Occipital lobe (tissue), 2 donors: Measurements from ENCODE around the gene EVX2. TPM values are rescaled to one million over a fixed set of nuclear protein-coding genes. Genes with fewer than 3 reads are reported as not detected.

Experiments
- DNase-seq: peaks from one replicate; lab custom pipeline; 2025; lab: John Stamatoyannopoulos, UW
- total RNA-seq: library from RNA; depleted of rRNA; stranded (reverse); fragments of >200 nt; gene quantifications from one replicate; pipeline ENCODE4 v1.2.3, GENCODE V29; 2014

EVX2 gene
- total RNA-seq, 1 donor from 2014 or later, result not detected

GRCh38 chr2:176096243-176096985, 12.7 kb upstream of the EVX2 start:
- no peak for DNase-seq

- no peak for DNase-seq
These were observed 11.7 kb upstream of the EVX2 start for GRCh38 chr2:176095421-176095820.

- no peak for DNase-seq
These were observed 10.6 kb upstream of the EVX2 start for GRCh38 chr2:176094349-176094748.

GRCh38 chr2:176093898-176094249, 10.1 kb upstream of the EVX2 start:
- no peak for DNase-seq

DNA sequence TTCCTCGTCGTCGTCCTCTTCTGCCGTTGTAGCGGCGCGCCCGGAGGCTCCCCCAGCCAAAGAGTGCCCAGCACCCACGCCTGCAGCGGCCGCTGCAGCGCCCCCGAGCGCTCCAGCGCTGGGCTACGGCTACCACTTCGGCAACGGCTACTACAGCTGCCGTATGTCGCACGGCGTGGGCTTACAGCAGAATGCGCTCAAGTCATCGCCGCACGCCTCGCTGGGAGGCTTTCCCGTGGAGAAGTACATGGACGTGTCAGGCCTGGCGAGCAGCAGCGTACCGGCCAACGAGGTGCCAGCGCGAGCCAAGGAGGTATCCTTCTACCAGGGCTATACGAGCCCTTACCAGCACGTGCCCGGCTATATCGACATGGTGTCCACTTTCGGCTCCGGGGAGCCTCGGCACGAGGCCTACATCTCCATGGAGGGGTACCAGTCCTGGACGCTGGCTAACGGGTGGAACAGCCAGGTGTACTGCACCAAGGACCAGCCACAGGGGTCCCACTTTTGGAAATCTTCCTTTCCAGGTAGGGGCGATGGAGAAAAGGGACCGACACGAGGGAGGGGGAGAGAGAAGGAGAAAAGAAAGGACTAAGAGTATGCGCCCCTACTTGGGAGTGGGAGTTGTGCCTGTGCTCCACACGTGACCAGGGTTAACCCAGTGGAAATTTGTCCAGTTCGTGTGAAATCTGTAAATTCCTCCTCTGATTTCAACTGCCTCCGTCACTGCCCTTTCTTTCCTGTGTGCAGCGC, 9.6 kb upstream of the EVX2 start:
- no peak for DNase-seq

DNA sequence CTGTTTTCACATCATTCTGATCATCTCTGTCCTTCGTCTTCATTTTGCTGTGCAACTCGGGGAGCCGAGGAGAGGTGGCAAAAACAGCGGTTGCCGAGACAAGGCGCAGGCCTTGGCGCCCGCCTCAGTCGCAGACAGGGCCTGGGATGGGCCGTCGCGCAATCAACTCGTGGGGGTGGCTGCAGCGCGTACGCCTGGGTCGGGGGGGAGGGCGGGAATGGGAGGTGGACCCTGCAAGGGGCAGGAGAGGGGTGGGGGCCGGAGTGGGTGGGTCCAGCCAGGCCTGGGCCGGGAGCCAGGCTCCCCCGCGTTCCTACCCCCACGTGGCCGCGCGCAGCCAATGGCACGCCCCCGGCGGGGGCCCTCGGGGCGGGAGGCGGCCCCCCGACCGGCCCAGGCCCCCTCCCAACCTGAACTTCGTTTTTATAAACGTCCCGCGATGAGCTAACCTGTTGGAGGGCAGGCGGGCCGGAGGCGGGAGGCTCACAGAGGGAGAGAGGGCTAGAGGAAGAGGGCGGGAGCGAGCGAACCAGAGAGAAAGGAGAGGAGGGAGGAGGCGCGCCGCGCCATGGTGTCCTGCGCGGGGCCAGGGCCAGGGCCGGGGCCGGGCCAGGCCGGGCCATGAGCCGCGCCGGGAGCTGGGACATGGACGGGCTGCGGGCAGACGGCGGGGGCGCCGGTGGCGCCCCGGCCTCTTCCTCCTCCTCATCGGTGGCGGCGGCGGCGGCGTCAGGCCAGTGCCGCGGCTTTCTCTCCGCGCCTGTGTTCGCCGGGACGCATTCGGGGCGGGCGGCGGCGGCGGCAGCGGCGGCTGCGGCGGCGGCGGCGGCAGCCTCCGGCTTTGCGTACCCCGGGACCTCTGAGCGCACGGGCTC, 8.7 kb upstream of the EVX2 start, which contains the start of gene HOXD13:
HOXD13 (plus strand) TSS at position 452 of the 875 bp plus-strand sequence; CDS start at position 622, 170 bp downstream.
- no peak for DNase-seq

GRCh38 chr2:176091329-176092258, 7.8 kb upstream of the EVX2 start:
- no peak for DNase-seq

DNA sequence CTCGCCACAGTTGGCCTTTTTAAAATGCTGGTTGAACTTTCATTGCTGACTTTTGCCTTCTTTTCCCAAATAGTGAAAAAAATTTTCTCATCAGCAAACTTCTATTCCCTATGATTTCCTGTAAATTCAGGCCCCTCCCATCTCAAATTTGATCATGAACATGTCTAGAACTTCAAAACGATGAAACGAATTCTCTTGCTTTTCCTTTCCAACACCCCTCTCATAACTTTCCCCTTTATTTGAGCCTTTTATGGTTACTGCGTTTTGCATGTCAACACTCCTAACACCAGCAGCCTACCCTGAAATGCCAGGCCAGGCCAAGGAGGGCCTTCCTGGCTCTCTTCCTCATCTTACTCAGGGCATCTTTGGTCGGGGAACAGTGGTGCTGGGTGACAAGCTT, 7.1 kb upstream of the EVX2 start:
- DNase-seq, result no peak

- no peak for DNase-seq
These were observed 6.2 kb upstream of the EVX2 start for GRCh38 chr2:176089843-176090395.

GRCh38 chr2:176088937-176089842, 5.4 kb upstream of the EVX2 start:
- no peak for DNase-seq

- no peak for DNase-seq
These were observed 4.5 kb upstream of the EVX2 start for GRCh38 chr2:176088048-176088936.

- DNase-seq, result no peak
These were observed 3.7 kb upstream of the EVX2 start for GRCh38 chr2:176087330-176088047.

DNA sequence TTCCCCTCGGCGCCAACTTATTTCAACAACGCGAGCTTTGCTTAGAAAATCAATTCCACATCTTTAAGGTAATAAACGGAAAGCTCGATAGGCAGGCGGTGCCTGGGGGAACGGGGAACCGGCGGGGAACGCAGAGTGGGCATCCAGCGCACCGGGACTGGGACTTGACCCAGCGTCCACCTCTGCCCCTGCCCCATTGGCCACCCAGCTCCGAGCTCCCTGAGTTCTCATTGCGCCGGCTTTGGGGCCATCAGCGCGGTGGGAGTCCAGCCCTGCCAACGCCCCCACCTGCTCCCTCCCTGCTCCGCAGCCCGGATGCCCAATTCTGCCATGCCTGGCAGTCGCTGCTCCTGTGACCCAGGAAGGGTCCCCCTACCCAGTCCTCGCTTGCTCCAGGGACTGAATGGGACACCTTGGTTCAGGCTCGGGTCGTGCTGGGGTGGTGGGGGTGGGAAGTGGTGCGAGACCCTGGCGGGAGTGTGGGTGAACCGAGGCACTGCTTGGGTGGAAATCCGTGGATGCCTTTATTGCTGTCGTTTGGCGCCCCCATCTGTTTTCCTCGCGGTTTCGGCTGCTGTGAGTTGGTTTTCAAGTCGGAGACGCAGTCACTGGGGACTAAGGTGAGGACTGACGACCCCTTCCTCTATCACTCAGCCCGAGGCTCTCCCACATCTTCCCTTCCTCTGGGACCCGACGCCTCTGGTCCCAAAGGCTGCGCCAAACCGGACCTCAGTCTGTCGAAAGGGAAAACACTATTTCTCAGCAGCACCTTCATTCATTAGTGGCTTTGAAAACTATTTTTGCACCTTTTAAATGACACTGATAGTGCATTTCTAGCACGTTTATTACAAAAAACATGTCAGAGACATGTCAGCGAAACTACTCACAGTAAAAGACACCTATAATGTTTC, 2.4 kb upstream of the EVX2 start:
- DNase-seq, result no peak

DNA sequence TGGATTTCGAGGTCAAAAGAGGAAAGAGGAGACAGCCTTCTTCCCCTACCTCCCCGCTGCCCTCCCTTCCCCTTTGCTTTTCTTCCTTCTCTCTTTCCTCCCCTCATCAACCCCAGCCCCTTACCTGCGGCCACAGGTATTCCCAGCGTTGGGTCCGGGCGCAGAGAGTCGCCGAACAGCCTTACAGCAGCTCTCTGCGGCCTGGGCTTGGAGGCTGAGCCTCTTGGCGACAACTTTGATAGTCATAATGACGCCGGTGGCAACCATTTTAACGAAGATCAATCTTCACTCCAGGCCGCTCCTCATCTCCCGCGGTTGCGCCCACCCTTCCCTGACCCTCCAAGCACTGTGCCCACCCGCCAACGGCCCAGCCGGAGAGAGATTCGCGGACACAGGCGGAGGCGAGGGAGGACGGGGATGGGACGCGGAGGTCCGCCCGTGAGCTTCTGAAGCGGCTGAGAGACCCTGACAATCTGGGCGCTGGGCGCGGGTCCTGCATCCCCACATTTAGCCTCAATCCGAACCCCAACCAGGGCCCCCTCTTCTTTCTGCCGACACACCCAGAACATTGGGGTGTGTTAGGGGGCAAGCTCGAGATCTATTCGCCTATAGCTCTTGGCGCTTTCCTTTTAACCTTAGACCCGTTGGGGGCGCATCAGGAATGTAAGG, 1.5 kb upstream of the EVX2 start:
- DNase-seq, result no peak

- no peak for DNase-seq
These were observed 903 bp upstream of the EVX2 start for GRCh38 chr2:176084611-176085119.
